Glomerular visceral epithelial cell (primary cell): ENCODE data around the gene MRAP2.

Experiments
- DNase-seq: peaks from one replicate; pipeline ENCODE4 v3.0.0-alpha.2; 2016; ENCODE audit errors: extremely low spot score

Gene MRAP2

DNA sequence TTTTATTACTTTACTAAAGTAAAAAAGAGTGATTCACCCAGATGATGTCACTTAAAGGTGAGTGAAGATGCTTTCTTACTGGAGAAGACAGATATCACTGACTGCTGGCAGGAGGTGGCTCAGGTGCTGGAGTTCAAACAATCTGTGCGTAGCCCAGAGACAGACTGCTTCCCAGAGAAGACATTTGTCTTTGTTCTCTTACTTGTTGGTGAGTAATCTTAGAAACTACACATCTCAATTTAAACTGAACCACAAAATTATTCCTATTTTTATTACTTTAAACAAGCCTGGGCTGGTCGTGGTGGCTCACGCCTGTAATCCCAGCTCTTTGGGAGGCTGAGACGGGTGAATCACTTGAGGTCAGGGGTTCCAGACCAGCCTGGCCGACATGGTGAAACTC is 101.7 kb downstream of the MRAP2 start:
- DNase-seq: no peak

- no peak for DNase-seq
Measured at GRCh38 chr6:84136364-84137050, 102.9 kb downstream of the MRAP2 start.

GRCh38 chr6:84137051-84137375 is 103.4 kb downstream of the MRAP2 start:
- no peak for DNase-seq

- DNase-seq: no peak
Measured at GRCh38 chr6:84137989-84138575, 104.5 kb downstream of the MRAP2 start.

- no peak for DNase-seq
Measured at GRCh38 chr6:84139311-84139710, 105.7 kb downstream of the MRAP2 start.
